GM21529 (cell line): ENCODE measurements around the gene TLR1.
A peak's percentile ranks its signal among the peaks of the same experiment; 100 is the strongest.
"Not testable (repeated sequence)": the region's sequence is repeated elsewhere in the genome, so short reads cannot be mapped to it uniquely, and the experiment has no call there.

Experiments used
- ATAC-seq: cut with Tn5 transposase; IDR thresholded peaks from one replicate; pipeline ENCODE4 v1.9.1; 2021; ENCODE audit not compliant: unreplicated experiment

Gene TLR1

DNA sequence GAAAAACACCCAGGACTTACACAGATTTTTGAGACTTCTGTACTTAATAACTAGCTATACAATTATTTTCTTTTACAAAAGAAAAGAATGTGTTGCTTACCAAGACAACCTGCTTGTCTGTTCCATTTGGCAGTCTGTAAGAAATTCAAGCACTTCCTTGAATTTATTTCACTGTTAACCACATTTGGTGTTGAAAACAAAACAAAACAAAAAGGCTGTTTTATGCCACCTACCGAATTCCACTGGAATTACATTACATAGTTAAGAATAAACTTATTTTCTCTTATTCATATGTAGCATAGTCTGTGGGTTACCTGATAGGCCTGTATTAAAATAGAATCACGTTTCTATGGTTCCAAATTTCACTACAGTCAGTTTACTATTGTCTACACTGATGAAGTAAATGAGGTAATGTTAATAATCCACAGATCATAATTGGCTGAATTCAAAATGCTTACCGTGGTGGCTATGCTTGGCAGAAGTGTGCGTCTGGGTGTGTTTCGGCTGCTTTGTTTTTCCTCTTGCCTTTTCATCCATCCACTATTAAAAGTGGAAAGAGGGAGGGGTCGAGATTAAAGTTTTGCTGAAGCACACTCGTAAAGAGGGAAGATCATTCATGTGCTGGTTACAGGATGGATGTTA is at the start of gene TLR1:
Gene TLR1, minus strand, starts transcription at position 138 of the 642 bp plus-strand sequence. CDS start 5,960 bp downstream, outside the sequence.
- no peak for ATAC-seq

DNA sequence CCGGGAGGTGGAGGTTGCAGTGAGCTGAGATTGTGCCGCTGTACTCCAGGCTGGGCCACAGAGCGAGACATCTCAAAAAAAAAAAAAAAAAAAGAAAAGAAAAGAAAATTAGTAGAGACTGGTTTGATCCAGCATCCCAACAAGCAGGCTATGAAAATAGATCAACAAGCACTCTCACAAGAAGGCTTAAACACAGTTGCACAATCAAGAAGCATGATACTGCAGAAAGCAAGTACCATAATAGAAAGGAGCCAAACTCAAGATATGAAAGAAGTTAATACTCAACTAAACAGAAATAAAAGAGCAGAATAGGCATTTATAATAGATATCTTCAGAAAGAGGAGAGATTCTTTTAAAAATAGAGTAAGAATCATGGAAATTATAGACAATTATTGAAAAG is 41.4 kb upstream of the TLR1 start:
- no peak for ATAC-seq

DNA sequence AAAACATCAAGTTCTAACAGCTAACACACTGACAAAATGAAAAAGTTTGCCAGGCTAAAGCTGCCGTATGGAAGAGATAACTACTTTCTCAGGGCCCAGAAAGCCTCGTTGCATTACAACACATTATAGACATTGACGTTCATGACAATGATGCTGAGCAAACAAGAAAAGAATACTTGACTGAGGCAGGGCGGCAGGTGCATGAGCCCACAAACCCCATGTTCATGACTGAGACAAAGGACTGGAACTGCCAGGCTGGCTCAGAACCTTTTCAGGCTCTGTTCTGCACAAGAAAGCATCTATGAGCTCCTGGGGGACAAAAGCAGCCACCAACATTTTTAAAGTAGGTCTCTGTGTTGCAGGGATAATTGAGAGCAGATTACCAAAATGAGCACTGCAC is 38.4 kb upstream of the TLR1 start:
- ATAC-seq: no peak

DNA sequence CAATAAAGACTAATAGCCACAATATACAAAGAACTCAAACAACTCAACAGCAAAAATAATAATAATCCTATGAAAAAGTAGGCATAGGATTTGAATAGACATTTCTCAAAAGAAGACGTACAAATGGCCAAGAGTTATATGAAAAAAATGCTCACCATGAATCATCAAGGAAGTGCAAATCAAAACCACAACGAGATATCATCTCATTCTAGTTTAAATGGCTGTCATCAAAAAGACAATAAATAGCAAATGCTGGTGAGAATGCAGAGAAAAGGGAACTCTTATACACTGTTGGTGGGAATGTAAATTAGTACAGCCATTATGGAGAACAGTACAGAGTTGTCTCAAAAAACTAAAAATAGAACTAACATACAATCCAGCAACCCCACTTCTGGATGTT is 33.3 kb upstream of the TLR1 start:
- ATAC-seq: no peak

- no peak for ATAC-seq
These were observed 32.7 kb upstream of the TLR1 start for GRCh38 chr4:38837334-38837733.

GRCh38 chr4:38834570-38834969 is 30.0 kb upstream of the TLR1 start:
- ATAC-seq: no peak

- no peak for ATAC-seq
These were observed 28.3 kb upstream of the TLR1 start for GRCh38 chr4:38832624-38833528.

DNA sequence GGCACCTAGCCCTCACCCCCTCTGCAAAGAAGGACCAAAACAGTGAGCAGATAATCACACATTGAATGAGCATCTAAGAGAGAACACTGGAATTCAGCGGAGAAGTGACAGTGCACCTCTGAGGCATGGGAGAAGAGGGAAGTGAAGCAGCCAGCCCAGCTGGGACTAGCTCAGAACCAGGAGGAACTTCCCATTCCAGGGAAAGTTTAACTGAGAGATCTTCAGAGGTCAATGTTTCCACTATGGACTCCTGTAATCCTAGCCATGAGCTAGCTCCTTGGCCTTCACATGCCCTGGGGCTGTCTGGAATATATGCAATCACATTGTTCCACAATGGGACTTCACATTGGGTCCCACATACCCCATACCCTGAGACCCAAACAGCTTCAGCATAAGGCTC is 27.6 kb upstream of the TLR1 start:
- no peak for ATAC-seq

- ATAC-seq: no peak
These were observed 27.1 kb upstream of the TLR1 start for GRCh38 chr4:38831653-38832052.

DNA sequence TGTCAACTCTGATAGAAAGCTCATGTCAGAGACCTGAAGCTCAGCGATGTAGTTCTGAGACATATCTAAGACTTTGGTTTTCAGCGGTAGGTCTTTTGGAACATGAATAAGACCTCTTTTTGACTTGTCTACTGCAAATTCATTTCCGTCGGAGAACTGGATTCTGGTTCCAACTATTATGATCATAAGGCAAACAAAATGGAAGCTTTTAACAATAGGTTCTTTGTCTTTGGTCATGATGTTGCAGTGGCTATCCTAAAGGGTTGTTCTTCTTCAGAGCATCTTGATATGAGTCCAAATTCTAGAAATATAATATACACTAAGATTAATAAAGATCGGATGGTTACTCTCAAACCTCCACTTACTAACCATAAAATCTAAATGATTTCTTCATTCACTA is 24.6 kb upstream of the TLR1 start:
- ATAC-seq: no peak

DNA sequence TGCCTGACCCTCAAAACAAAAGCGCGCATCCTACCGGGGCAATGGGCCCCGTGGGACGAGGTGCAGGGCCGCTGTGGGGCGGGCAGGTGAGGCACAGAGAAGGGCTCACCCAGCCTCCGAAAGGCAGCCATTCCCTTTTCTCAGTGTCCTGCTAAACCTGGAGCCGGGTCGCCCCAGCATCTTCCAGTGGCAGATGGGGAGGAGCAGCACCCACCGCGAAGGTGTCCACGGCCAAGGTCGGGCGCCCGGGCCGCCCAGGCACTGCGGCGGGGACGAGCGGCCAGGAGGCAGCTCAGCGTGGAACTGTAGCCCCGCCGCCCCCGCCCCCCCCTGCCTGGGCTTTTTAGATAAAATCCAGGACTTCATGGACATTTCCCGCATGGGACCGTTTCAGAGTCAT is 19.2 kb upstream of the TLR1 start:
- ATAC-seq: no peak

- no peak for ATAC-seq
These were observed 18.2 kb upstream of the TLR1 start for GRCh38 chr4:38822748-38823303.

- no peak for ATAC-seq
These were observed 17.1 kb upstream of the TLR1 start for GRCh38 chr4:38821739-38822138.

GRCh38 chr4:38820329-38821061 is 15.9 kb upstream of the TLR1 start:
- peak; percentile 54 for ATAC-seq

DNA sequence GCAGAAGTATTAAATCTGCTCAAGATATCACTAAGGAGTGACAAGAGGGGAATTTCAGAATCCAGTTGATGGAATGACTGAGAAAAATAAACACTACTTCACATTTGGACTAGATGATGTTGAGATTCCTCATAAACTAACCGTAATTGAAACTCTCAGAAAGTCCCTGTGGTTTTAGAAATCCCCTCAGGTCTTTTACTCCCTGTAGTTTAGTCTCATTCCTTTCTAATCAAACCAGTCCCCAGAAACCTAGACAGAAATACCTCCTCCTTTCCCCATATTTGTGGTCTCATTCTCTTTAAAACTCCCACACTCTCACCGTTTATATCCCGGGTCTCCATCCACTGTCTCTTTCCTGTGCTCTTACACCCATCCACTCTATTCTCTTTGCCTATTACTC is 15.0 kb upstream of the TLR1 start:
- ATAC-seq: no peak

DNA sequence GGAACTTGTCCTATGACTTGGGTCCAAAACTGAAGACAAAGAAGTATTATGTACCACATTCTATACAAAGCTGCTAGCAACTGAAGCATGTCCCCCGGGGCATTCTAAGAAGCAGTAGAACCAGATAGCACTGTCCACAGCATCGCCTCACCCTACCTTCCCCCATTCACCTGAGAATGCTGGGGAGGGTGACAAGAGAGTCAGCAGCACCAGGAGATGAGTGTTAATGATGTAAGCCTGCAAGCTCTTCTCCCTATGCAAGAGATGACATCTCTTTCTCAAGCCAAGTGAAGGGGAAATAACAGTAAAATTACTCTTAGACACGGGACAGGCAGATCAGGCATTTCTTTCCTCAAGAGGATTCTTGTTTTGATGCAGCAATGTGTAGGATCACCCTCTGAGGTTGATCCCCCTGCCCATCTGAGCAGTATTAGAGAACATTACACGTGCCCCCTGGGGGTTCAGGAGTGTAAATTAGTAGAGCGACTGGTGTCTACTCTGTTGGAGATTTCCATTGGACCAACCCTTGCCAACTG is 13.9 kb upstream of the TLR1 start:
- ATAC-seq: peak; percentile 52

DNA sequence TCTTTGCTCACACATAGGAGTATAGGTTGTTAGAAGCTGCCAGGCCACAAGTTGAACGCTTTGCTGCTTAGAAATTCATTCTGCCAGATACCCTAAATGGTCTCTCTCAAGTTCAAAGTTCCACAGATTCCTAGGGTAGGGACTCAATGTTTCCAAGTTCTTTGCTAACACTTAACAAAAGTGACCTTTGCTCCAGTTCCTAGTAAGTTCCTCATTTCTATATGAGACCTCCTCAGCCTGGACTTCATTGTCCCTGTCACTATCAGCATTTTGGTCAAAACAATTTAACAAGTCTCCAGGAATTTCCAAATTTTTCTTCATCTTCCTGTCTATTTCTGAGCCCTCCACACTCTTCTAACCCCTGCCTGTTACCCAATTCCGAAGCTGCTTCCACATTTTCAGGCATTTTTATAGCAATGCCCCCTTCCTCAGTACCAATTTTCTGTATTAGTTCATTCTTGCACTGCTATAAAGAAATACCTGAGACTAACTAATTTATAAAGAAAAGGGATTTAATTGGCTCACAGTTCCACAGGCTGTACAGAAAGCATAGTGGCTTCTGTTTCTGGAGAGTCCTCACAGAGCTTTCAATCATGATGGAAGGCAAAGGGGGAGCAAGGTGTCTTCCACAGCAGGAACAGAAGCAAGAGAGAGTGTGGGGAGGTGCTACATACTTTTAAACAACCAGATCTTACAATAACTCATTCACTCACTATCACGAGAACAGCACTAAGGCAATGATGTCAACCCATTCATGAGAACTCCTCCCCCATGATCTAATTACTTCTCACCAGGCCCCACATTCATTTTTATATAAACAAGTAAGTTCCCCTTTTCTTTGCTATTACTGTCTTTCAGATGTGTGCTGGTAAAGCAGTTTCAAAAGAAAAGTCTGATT is 11.5 kb upstream of the TLR1 start:
- no peak for ATAC-seq

- ATAC-seq: no peak
These were observed 9.8 kb upstream of the TLR1 start for GRCh38 chr4:38814386-38814785.

DNA sequence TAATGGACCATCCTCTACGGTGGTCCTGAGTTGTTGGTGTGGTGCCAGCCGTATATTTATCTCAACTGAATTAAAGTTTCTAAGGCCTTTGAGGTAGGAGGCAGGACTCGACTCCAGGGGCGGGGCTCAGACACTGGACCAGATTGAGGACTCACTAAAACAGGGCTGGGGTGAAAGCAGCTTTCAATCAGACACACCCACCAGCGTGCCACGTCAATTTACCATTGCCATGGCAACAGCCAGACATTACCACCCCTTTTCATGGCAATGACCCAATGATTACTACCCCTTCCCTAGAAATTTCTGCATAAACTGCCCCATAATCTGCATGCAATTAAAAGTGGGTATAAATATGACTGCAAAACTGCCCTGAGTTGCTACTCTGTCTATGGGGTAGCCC is 6.7 kb upstream of the TLR1 start:
- ATAC-seq: no peak

- ATAC-seq: not testable (repeated sequence)
These were observed 2.9 kb upstream of the TLR1 start for GRCh38 chr4:38807462-38807861.
